Measurements from ENCODE around the gene BANF2.
A peak's percentile ranks its signal among the peaks of the same experiment; 100 is the strongest.

Gene BANF2

DNA sequence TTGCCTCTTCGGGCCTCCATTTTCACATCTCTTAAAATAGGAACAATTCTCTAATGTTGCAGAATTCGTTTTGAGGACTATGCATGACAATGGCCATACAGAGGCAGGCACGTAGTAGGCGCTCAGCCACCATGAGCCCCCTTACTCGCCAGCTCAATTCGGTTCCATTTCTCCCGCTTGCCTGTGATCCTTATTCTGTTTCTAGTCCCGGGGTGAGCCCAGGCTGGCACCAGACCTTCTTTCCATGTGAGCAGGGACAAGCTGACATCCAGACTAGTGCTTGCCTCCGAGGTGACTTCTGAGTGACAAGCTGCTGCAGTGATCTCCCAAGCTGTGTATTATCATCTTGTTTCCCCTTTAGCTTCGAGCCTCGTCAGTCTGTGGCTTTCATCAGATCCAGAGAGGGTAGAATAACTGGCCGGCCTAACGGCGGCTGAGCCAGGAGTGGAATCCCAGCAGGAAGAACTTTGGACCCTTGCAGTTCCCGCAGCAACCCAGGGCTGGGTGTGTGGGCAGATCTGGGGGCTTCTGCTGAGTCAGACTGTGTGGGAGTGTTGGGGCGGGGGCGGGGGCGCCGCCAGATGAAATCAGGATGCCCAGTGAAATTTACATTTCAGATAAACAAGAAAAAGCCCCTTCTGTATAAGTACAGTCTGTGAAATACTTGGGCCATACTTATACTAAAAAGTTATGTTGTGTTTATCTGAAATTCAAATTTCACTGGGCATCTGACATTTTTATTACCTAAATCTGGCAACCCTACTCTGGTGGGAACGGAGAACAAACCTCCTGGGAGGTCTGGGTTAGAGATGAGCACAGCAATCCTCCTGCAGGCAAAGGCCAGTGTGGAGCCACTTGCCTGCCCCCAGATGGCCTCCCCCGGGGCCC, 10.9 kb downstream of the BANF2 start:
- no peak for DNase-seq

DNA sequence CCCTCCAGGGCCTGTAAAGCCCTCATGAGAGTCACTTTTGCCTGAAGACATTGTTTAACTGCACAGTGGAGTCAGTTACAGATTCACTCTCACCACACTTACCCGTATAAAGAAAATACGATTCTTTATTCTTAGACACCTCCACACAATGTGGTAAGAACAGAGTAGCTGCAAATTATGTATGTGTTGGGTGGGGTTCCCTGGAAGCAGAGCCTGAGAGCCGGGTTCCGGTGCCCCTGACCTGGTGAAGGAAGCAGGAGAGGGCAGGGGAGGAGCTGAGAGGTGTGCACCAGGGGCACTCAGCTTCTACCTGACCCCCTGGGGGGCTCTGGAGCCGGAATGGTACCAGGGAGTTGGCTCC, 11.5 kb downstream of the BANF2 start:
- DNase-seq: no peak

DNA sequence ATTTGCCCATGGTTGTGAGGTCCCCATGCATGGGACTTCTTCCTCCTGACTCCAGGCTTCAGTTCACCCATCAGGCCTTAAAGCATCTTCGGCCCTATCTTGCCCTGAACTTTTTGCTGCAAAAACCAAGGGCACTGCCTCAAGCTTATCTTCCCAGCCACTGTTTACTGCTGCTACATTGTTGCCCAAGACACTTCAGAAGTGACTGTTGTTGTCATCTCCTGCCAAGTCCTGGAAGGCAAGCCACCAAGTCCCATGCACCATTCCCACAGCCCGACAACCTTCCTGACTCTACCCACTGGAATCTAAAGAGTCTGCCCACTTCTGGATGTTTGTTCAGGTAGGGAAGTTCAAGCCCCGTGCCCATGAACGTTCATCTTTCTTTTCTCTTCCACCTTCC, 12.4 kb downstream of the BANF2 start:
- DNase-seq: no peak

DNA sequence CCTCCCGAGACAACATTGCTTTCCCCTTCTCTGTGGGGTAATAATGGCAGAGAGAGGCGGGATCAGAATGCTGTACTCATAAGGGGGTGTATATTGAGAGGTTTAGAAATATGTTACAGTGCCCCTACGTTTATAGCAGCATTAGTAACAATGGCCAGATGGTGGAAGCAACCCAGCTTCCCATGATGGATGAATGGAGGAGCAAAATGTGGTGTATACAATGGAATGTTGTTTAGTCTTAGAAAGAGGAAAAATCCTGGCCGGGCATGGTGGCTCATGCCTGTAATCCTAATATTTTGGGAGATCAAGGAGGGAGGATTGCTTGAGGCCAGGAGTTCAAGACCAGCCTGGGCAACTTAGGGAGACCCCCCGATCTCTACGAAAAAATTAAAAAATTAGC, 12.9 kb downstream of the BANF2 start:
- no peak for DNase-seq

DNA sequence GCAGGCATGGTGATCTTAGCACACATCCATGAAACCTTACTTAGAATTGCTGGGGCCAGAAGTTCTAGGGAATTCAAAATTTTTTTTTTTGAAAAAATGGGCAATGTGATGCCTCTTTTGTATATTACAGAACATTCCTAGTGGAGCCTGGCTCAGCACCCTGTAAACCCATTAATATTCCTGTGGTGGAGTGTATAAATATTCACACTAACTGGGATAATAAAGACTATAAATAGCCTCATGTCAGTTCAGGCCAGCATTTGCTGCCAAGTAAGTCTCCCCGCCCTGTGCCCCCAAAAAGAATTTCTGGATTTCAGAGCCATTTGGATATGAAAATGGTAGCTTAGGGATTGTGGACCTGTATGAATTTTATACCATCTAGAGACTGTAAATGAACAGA, 14.8 kb downstream of the BANF2 start:
- no peak for DNase-seq

DNA sequence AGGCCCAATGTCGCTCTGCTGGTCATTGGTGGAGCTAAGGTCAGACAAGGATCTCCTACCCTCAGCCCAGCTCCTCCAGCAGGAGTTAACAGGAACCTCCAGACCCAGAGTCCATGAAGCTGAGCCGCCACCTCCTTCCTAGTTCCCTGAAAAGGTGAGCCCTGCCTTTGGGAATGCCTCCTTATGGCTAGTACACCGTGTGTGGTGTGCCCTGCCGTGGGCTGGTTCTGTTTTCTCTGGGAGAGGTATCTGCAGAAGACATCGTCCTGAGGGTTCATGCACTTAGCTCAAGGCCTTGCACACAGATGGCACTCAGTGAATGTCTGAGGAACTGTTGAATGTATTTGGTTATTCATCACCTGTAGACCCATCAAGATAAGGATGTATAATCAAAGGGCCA, 15.3 kb downstream of the BANF2 start:
- DNase-seq: no peak

DNA sequence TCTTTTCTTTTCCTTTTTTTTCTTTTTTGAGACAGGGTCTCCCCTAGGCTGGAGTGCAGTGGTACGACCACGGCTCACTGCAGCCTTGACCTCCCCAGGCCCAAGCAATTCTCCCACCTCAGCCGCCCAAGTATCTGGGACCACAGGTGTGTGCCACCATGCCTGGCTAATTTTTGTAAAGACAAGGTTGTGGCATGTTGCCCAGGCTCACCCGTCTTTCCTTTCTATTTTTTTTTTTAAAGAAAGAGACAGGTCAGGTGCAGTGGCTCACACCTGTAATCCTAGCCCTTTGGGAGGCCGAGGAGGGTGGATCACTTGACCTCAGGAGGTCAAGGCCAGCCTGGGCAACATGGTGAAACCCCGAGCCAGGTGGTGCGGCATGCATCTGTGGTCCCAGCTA, 16.6 kb downstream of the BANF2 start:
- DNase-seq: no peak

DNA sequence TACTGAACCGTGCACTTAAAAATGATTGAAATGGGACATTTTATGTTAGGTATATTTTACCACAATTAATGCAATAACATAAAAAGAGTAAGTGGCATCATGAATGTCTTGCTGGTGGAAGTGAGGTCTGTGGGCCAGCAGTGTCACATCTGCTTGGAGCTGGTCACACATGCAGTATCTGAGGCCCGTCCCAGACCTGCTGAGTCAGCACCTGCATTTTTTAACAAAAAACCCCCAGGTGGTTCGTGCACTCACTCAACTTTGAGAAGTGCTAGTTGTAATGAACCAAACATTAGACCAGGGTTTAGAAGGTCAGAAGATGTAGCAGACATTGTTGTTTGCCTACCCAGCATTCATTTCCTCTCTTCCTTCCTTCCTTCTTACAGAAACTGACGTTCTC, 21.0 kb downstream of the BANF2 start:
- no peak for DNase-seq

DNA sequence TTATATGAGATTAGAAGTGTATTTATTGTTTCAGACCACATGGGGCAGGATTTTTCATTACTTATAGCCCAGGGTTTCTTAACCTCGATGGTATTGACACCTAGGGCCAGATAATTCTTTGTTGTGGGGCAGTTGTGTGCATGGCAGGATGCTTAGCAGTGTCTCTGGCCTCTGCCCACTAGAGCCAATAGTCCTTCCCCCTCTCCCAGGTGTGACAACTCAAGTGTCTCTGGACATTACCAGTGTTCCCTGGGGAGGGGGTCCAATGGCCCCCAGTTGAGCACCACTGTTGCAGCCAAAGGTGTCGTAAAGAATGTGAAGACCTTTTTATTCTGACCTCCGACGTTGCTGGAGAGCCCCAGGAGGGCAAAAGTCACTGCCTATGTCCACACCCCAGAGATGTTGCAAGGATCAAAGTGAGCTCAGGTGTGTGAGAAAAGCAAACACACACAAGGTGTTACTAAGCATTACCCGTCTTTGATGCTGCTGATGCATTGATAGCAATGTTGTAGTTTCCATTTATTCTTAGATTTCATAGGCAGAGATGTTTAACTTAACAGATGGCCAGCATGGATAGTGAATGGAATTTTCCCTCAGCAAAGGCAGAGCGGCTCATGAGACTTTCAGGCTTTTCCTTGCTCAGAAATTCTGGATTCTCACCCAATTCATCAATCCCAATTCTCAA, 22.2 kb downstream of the BANF2 start:
- peak; percentile 3 for DNase-seq

DNA sequence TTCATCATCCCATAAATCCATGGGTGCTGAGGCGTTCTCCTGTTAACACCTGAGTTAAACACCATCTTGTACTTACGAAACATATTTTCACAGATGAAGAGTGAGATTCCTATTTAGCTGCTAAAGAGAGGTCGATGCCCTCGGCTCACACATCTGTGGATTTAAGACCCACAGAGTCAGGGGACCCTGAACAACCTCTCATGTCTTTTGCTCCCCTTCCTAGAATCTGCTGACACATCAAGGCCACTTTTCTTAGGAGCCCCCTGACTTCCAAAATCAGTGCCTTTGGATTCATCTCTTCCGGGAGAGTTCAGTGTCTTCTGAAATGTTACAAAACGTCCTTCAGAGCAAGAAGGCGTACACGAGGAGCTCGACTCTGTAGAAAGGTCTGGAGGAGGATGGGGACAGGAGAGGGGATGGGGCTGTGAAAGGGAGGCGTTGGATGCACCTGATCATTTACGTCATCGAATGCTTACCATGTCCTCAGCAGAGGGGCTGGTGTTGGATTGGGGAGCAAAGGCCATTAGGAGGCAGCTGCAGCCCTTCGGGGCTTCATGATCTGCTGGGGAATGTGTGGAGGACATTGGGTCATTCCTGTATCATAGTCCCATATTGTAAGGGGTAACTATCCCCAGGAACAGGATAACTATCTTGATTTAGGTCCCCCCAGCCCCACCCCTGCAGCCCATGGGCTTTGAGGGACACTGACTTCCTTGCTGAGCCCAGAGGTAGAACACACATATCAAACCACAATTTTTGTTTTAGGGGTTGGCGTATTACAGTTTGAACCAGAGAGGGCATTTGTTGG, 22.9 kb downstream of the BANF2 start:
- DNase-seq: no peak

DNA sequence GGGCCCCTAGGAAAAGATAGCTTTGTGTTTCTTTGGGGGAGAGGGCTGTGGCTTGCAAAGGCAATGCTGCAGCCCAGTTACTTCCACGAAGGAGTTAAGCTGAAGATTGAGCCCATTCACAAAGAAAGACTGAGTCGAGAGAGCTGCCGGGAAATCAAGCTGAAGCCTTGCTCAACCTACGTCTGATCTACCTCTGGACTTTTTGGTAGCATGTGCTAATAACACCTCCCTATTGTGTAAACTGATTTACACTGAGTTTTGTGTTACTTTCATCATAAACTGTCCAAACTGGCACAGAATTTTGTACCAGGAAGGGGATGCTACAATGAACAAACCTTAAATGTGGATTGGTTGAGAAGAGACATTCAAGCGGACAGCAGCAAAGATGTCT, 23.5 kb downstream of the BANF2 start:
- DNase-seq: no peak

DNA sequence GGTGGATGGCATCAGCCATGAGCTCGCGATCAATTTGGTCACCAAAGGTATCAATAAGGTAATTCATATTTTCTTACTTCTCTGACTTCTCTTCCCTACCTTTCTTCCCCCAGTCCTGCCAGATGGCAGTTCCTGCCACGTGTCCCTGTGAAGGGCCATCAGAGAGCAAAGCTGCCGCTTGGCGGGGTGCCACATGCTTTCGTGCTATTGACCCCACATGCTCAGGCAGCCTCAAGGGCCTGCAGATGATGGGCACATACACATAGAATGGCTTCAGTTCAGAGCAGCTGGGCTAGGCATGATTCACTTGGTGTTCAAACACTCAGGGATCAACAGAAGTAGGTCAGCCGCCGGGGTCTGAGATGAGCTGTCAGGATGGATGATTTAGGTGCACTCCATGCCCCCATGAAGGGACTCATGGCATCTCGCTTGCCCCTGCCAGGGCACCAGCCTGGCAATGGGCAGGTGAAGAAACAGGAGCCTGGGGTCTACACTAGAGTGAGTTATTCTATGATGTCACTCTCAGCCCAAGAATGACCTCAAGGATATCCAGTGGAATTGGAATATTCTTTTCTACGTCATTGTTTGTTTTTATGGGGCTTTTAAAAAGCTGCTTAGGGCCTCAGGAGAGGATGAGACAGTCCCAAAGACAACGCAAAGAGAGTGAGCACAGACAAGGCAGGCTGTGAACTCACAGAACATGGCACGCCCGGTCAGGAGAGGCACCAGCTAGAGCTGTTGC, 25.5 kb downstream of the BANF2 start:
- DNase-seq: no peak

DNA sequence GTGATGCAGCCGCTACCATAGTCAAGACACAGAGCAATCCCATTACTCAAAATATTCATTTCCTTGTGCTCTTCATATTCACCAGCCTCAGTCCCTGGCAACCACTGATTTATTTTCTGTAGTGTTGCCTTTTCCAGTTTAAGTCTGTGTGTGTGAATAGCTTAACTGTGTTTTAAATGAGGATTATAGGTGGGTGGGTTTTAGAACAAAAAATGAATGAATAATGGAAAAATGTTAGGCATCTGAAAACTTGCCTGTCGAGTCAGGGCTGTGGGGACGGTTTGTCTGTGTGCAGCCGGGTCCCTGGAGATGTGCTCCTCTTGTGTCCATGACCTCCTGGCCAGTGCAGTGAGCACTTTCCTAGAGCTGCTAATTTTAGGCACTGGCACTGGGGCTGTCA, 27.1 kb downstream of the BANF2 start:
- DNase-seq: no peak

DNA sequence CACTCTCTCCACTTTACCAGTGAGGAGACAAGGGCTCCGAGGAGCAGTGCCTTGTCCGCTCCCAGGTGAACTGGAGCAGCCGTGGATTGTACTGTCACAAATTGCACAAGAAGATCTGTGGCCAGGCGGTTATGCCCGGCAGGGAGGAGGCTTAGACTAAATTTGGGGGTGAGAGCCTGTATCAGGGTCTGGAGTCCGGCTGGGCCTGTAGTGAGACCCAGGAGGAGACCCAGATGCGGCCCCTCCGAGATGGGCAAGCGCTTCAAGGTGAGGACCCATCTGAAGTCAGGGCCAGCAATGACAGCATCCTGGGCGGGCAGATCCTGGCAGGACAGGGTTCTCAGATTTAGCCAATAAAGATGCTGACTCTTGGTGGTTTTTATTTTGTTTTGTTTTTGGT, 27.6 kb downstream of the BANF2 start:
- no peak for DNase-seq

DNA sequence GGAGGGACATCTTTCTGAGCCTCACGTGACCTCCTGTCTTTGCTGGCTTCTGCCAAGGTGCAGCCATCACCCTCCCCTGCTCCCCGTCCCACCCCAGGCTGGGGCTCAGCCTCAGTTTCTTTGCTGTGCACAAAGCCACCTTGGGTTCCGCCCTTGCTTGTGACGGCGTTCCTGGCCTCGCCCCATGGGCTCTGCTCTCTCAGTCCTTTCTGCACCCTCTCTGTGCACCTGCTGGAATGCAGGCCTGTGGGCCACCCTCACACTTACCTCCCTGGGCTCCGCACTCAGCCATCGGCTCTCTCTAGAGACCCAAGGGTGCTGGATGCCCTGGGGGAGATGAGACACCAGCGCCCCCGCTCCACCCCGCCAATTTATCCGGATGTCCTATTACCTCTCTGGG, 28.3 kb downstream of the BANF2 start:
- DNase-seq: no peak

DNA sequence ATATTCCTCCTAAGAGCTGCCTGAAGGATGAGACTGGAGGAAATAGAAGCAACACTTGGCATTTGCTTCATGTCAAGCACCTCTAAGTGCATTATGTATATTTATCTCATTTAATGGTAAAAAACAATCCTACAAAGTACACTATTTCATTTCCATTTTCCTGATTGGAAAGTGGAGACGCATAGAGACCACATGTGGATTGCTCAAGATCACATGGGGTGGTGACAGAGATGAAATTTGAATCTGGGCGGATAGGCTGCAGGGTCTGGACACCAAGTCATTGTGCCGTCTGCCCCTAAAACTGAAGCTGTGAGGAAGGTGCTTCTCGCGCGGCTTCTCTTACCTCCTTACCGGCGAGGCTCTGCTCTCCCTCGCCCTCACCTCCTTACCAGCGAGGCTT, 30.3 kb downstream of the BANF2 start:
- no peak for DNase-seq

DNA sequence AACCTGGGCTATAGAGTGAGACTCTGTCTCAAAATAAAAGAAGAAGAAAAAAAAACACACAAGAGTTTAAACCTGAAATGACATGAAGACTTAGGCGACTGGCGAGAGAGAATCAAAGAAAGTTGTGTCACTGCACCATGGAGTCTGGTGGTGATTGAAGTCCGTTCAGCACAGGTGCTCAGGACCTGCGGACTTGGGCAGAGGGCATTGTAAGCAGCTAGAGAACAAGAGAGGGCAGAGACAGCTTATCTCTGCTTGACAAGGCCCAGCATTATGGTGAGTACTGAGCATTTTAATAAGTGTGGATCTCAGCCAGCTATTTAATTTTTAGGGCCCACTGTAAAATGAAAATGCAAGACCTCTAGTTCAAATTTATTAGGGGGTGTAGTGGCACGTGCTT, 31.5 kb downstream of the BANF2 start:
- DNase-seq: no peak

DNA sequence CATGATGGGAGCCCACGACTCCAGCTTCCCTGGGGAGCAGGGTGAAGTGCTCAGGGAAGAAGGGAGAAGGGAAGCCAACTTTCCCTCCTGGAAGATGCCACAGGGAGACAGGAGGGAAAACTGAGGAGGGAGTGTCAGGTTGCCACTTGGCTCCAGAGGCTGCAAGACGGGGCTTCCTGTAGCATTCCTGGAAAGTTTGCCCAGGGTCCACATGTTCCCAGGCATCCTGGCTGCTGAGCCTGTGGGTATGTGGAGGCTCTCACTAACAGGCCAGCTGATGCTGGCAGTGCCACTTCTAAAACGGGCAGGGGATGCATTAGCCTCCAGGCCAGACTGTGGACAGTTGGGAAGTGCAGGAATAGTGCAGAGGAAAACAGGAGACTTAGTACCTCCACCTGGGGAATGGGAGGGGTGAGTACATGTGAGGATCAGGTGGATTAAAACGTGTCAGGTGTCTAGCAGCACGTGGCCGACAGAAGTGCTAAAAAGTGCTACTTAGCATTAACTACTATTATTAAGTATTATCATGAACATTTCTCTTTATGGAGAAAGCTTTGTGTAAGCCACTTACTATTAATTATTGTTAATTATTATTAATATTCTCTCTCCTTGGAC, 33.2 kb downstream of the BANF2 start:
- no peak for DNase-seq

DNA sequence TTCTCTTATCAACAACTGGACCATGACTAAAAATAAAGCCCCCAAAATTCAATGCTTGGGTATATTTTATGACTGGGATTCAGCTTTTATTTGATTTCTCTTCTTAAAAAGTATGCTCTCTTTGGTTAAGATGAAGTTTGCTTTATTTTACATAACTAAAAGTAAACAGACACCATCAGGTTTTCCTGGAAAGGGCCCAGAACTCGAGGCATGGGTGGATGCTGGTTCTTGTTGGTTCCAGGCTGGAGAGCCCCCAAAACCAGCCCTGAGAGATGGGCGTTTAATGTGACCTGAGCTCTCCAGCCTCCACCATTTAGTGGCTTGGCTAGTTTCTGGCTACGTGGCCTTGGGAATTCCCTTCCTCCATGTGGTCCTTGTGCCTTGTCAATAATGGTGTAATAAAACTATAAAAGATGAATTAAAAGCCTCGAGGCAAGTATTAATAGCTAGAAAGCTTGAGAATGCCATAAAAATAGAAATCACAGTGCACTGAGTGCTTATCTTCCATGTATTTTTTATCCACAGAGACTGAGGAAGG, 34.1 kb downstream of the BANF2 start:
- no peak for DNase-seq

DNA sequence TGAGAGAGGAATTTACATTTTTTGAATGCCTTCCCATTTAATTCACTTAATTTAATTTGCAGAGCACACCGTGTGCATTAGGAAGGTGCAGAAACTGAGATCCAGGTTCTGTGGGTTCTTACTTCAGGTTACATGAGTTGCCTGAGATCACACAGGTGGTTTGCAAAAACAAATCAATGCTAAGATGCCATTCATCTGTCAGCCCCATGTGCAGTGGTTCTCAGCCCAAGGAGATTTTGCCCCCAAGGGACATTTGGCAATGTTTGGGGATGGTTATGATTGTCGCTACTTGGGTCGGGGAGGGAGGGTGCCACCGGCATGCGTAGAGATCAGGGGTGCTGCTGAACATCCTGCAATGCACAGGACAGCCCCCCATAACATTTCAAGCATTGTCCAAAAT, 34.6 kb downstream of the BANF2 start:
- no peak for DNase-seq

DNA sequence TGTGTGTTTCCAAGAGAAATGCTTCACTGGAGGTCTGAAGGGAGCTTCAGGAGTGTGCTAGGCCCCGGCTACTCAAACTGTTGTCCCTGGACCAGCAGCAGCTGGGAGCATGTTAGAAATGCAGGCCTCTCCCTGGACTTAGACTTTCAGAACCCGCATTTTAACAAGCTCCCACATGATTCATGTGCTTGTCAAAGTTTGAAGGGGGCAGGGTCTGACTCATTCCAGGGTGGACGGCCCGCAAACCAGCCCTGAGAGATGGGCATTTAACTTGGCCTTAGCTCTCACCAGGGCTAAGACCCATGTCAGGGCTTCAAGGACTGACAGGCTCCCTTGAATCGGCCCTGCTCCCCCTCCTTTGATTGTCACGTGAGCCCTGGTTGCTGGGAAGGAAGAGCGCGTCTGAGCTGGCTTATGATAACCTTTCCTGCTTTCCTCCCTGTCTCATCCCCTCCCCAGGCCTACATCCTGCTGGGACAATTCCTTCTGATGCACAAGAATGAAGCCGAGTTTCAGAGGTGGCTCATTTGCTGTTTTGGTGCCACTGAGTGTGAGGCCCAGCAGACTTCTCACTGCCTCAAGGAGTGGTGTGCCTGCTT, 35.5 kb downstream of the BANF2 start:
- DNase-seq: no peak

Measured in inflammatory macrophage treated with lipopolysaccharide for 4 hours (primary cell).